HEK293 (cell line): Measurements from ENCODE around the gene MCAM.

Experiments used
- FEZF1 ChIP-seq: fragments of 450-650 bp; formaldehyde crosslinking; IDR thresholded peaks from 2 replicates; pipeline ENCODE4 v1.5.1; 2016; ENCODE audit warnings: missing biosample characterization, missing genetic modification characterization
- GLI4 ChIP-seq: fragments of 450-650 bp; formaldehyde crosslinking; IDR thresholded peaks from 2 replicates; pipeline ENCODE4 v1.5.1; 2016; ENCODE audit warnings: missing biosample characterization, missing genetic modification characterization
- GLIS2 ChIP-seq: fragments of 450-650 bp; formaldehyde crosslinking; IDR thresholded peaks from 2 replicates; pipeline ENCODE4 v1.5.1; 2016; ENCODE audit warnings: missing biosample characterization, missing genetic modification characterization
- KLF16 ChIP-seq: fragments of 450-650 bp; formaldehyde crosslinking; IDR thresholded peaks from 2 replicates; pipeline ENCODE4 v1.5.1; 2017; ENCODE audit warnings: missing biosample characterization, missing genetic modification characterization
- KLF9 ChIP-seq: fragments of 450-650 bp; formaldehyde crosslinking; IDR thresholded peaks from 2 replicates; pipeline ENCODE4 v1.5.1; 2016; ENCODE audit warnings: missing biosample characterization, missing genetic modification characterization, low read depth
- SALL2 ChIP-seq: fragments of 450-650 bp; formaldehyde crosslinking; IDR thresholded peaks from 2 replicates; pipeline ENCODE4 v1.5.0; 2017; ENCODE audit warnings: missing biosample characterization, mild to moderate bottlenecking, missing genetic modification characterization, borderline replicate concordance
- SCRT1 ChIP-seq: fragments of 450-650 bp; formaldehyde crosslinking; IDR thresholded peaks from 2 replicates; pipeline ENCODE4 v1.5.1; 2016; ENCODE audit warnings: missing biosample characterization, missing genetic modification characterization, borderline replicate concordance
- SP7 ChIP-seq: fragments of 450-650 bp; formaldehyde crosslinking; IDR thresholded peaks from 2 replicates; pipeline ENCODE4 v1.5.1; 2016; ENCODE audit warnings: missing biosample characterization, missing genetic modification characterization
- TCF7L2 ChIP-seq: IDR thresholded peaks from 2 replicates; pipeline ENCODE4 v1.6.1; 2011; ENCODE audit warnings: low read depth, mild to moderate bottlenecking, inconsistent platforms, low read length, moderate library complexity, borderline replicate concordance
- ZEB2 ChIP-seq: fragments of 450-650 bp; formaldehyde crosslinking; IDR thresholded peaks from 2 replicates; pipeline ENCODE4 v1.5.1; 2016; ENCODE audit warnings: missing biosample characterization, missing genetic modification characterization
- ZFP69B ChIP-seq: fragments of 450-650 bp; formaldehyde crosslinking; IDR thresholded peaks from 2 replicates; pipeline ENCODE4 v1.5.1; 2016; ENCODE audit warnings: missing biosample characterization, missing genetic modification characterization
- ZNF138 ChIP-seq: fragments of 450-650 bp; formaldehyde crosslinking; IDR thresholded peaks from 2 replicates; pipeline ENCODE4 v1.5.1; 2016; ENCODE audit warnings: missing biosample characterization, missing genetic modification characterization, borderline replicate concordance
- ZNF211 ChIP-seq: fragments of 450-650 bp; formaldehyde crosslinking; IDR thresholded peaks from 2 replicates; pipeline ENCODE4 v1.5.1; 2016; ENCODE audit warnings: low read depth, missing biosample characterization, missing genetic modification characterization
- ZNF239 ChIP-seq: fragments of 450-650 bp; formaldehyde crosslinking; IDR thresholded peaks from 2 replicates; pipeline ENCODE4 v1.5.1; 2016; ENCODE audit warnings: missing biosample characterization, missing genetic modification characterization
- ZNF274 ChIP-seq, 2 experiments: fragments of 200-500 bp in 1 of 2; fragments of 450-650 bp in 1 of 2; sonication (Bioruptor generic) in 1 of 2; formaldehyde crosslinking in 1 of 2; IDR thresholded peaks; 2 replicates each; pipeline versions ENCODE4 v1.5.1 to v1.6.1; 2014 to 2016; ENCODE audit warnings: borderline replicate concordance in 1 of 2, inconsistent platforms in 1 of 2, low read length in 1 of 2, missing biosample characterization in 1 of 2, missing genetic modification characterization in 1 of 2
- ZNF302 ChIP-seq: fragments of 450-650 bp; formaldehyde crosslinking; IDR thresholded peaks from 2 replicates; pipeline ENCODE4 v1.5.1; 2016; ENCODE audit warnings: missing biosample characterization, missing genetic modification characterization, low read depth
- ZNF341 ChIP-seq: fragments of 450-650 bp; formaldehyde crosslinking; IDR thresholded peaks from 2 replicates; pipeline ENCODE4; 2016; ENCODE audit warnings: low read depth, missing biosample characterization, missing genetic modification characterization
- ZNF37A ChIP-seq: fragments of 450-650 bp; IDR thresholded peaks from 2 replicates; pipeline ENCODE4 v1.5.1; 2018; ENCODE audit warnings: missing biosample characterization, missing genetic modification characterization
- ZNF521 ChIP-seq: fragments of 450-650 bp; formaldehyde crosslinking; IDR thresholded peaks from 2 replicates; pipeline ENCODE4 v1.5.1; 2017; ENCODE audit warnings: missing biosample characterization, mild to moderate bottlenecking, missing genetic modification characterization
- ZNF530 ChIP-seq: fragments of 450-650 bp; formaldehyde crosslinking; IDR thresholded peaks from 2 replicates; pipeline ENCODE4 v1.5.1; 2016; ENCODE audit warnings: low read depth, missing biosample characterization, missing genetic modification characterization
- ZNF544 ChIP-seq: fragments of 450-650 bp; formaldehyde crosslinking; IDR thresholded peaks from 2 replicates; pipeline ENCODE4 v1.5.0; 2017; ENCODE audit warnings: missing biosample characterization, missing genetic modification characterization
- ZNF571 ChIP-seq: fragments of 450-650 bp; formaldehyde crosslinking; IDR thresholded peaks from 2 replicates; pipeline ENCODE4 v1.5.0; 2017; ENCODE audit warnings: missing biosample characterization, missing genetic modification characterization
- ZNF626 ChIP-seq: fragments of 450-650 bp; sonication (Bioruptor Pico); formaldehyde crosslinking; IDR thresholded peaks from 2 replicates; pipeline ENCODE4 v1.5.1; 2018; ENCODE audit warnings: missing biosample characterization, missing genetic modification characterization, inconsistent platforms
- ZNF654 ChIP-seq: fragments of 450-650 bp; formaldehyde crosslinking; IDR thresholded peaks from 2 replicates; pipeline ENCODE4 v1.5.1; 2016; ENCODE audit warnings: low read depth, missing biosample characterization, missing genetic modification characterization
- ZNF664 ChIP-seq: fragments of 450-650 bp; formaldehyde crosslinking; IDR thresholded peaks from 2 replicates; pipeline ENCODE4 v1.5.1; 2016; ENCODE audit warnings: missing biosample characterization, missing genetic modification characterization
- ZNF747 ChIP-seq: fragments of 450-650 bp; formaldehyde crosslinking; IDR thresholded peaks from 2 replicates; pipeline ENCODE4 v1.5.1; 2016; ENCODE audit warnings: missing biosample characterization, missing genetic modification characterization
- ZSCAN30 ChIP-seq: fragments of 450-650 bp; IDR thresholded peaks from 2 replicates; pipeline ENCODE4 v1.5.1; 2018; ENCODE audit warnings: missing biosample characterization, mild to moderate bottlenecking, missing genetic modification characterization, moderate library complexity
- TF ChIP-seq, protein P1 (sequence below): fragments of 450-650 bp; formaldehyde crosslinking; conservative IDR thresholded peaks from 2 replicates; pipeline ENCODE4 v1.5.1; 2016; ENCODE audit warnings: low read depth, missing biosample characterization, missing genetic modification characterization
- TF ChIP-seq, protein P2 (sequence below): fragments of 450-650 bp; IDR thresholded peaks from 2 replicates; pipeline ENCODE4 v1.5.1; 2018; ENCODE audit warnings: missing biosample characterization, mild to moderate bottlenecking, missing genetic modification characterization
- TF ChIP-seq, protein P3 (sequence below): fragments of 450-650 bp; formaldehyde crosslinking; IDR thresholded peaks from 2 replicates; pipeline ENCODE4 v1.5.1; 2016; ENCODE audit warnings: missing biosample characterization, missing genetic modification characterization
- TF ChIP-seq, protein P4 (sequence below): IDR thresholded peaks from 2 replicates; pipeline ENCODE4 v1.6.1; 2011; ENCODE audit warnings: mild to moderate bottlenecking, low read depth, low read length, borderline replicate concordance

Gene MCAM

DNA sequence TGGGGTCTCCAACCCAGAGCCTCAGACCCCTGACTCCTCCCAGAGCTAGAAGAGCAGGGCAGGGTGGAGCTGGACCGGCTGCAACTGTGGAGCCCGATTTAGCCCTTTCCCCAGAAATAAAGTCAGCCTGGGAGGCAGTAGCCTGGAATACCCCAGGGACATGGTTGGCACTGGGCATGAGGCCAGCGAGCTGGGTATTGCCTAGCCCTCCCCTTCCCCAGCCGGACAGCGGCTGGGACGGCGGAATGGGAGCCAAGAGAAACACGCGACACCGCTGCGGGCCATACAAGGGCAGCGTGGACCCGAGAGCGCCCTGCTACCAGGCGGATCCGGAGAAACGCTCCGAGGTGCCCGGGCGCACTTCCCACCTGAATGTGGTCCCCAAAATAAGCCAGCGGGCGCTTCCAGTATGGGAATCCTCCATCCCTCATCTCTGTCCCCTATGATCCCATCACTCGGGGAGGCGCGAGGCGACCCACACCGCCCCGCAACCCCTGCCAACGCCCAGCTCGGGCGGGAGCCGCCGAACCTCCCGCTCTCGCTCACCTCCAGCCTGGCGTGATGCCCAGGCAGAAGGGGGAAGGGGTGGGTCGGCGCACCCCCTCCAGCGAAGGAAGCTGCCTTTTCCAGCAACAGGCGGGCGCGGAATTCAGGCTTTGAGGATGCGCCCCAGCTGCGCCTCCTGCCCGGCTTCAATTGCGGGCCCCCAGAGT is 758 bp downstream of the MCAM start (continued):
- TF ChIP-seq, protein P1, sequence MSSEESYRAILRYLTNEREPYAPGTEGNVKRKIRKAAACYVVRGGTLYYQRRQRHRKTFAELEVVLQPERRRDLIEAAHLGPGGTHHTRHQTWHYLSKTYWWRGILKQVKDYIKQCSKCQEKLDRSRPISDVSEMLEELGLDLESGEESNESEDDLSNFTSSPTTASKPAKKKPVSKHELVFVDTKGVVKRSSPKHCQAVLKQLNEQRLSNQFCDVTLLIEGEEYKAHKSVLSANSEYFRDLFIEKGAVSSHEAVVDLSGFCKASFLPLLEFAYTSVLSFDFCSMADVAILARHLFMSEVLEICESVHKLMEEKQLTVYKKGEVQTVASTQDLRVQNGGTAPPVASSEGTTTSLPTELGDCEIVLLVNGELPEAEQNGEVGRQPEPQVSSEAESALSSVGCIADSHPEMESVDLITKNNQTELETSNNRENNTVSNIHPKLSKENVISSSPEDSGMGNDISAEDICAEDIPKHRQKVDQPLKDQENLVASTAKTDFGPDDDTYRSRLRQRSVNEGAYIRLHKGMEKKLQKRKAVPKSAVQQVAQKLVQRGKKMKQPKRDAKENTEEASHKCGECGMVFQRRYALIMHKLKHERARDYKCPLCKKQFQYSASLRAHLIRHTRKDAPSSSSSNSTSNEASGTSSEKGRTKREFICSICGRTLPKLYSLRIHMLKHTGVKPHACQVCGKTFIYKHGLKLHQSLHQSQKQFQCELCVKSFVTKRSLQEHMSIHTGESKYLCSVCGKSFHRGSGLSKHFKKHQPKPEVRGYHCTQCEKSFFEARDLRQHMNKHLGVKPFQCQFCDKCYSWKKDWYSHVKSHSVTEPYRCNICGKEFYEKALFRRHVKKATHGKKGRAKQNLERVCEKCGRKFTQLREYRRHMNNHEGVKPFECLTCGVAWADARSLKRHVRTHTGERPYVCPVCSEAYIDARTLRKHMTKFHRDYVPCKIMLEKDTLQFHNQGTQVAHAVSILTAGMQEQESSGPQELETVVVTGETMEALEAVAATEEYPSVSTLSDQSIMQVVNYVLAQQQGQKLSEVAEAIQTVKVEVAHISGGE, result peak; percentile 61
- TF ChIP-seq TCF7L2 (no peak), SALL2 (tag by site-specific recombination) (no peak), ZNF530 (tag by site-specific recombination) (no peak), ZNF571 (tag by site-specific recombination) (no peak), ZNF302 (tag by site-specific recombination) (no peak), KLF9 (peak; percentile 66), SCRT1 (tag by site-specific recombination) (peak; percentile 66), ZNF654 (tag by site-specific recombination) (no peak), ZNF211 (tag by site-specific recombination) (no peak), GLI4 (tag by site-specific recombination) (no peak), ZFP69B (no peak), GLIS2 (peak; percentile 62; the same call in 1 of the 2 replicates), ZSCAN30 (tag by site-specific recombination) (0 out of 2 replicates have a peak, but pooled peaks have one; percentile 12), ZNF544 (no peak), FEZF1 (peak; percentile 84), ZEB2 (tag by site-specific recombination) (no peak; the same call in 1 of the 2 replicates), ZNF341 (peak; percentile 25; the same call in 1 of the 2 replicates), KLF16 (tag by site-specific recombination) (peak; percentile 69), ZNF747 (tag by site-specific recombination) (no peak), ZNF626 (tag by site-specific recombination) (no peak), ZNF37A (tag by site-specific recombination) (no peak), ZNF239 (tag by site-specific recombination) (no peak), ZNF664 (tag by site-specific recombination) (no peak), SP7 (tag by site-specific recombination) (0 out of 2 replicates have a peak, but pooled peaks have one; percentile 38), ZNF138 (tag by site-specific recombination) (no peak), ZNF274 (IDR thresholded peaks at IDR 0.05; ENCODE audit: low read length) (no peak), ZNF274 (tag by site-specific recombination; IDR thresholded peaks at IDR 0.05; ENCODE audit: borderline replicate concordance) (no peak), ZNF521 (tag by site-specific recombination) (no peak)
- TF ChIP-seq, protein P2, sequence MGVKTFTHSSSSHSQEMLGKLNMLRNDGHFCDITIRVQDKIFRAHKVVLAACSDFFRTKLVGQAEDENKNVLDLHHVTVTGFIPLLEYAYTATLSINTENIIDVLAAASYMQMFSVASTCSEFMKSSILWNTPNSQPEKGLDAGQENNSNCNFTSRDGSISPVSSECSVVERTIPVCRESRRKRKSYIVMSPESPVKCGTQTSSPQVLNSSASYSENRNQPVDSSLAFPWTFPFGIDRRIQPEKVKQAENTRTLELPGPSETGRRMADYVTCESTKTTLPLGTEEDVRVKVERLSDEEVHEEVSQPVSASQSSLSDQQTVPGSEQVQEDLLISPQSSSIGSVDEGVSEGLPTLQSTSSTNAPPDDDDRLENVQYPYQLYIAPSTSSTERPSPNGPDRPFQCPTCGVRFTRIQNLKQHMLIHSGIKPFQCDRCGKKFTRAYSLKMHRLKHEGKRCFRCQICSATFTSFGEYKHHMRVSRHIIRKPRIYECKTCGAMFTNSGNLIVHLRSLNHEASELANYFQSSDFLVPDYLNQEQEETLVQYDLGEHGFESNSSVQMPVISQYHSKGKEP (tag by site-specific recombination), result no peak
- TF ChIP-seq, protein P3, sequence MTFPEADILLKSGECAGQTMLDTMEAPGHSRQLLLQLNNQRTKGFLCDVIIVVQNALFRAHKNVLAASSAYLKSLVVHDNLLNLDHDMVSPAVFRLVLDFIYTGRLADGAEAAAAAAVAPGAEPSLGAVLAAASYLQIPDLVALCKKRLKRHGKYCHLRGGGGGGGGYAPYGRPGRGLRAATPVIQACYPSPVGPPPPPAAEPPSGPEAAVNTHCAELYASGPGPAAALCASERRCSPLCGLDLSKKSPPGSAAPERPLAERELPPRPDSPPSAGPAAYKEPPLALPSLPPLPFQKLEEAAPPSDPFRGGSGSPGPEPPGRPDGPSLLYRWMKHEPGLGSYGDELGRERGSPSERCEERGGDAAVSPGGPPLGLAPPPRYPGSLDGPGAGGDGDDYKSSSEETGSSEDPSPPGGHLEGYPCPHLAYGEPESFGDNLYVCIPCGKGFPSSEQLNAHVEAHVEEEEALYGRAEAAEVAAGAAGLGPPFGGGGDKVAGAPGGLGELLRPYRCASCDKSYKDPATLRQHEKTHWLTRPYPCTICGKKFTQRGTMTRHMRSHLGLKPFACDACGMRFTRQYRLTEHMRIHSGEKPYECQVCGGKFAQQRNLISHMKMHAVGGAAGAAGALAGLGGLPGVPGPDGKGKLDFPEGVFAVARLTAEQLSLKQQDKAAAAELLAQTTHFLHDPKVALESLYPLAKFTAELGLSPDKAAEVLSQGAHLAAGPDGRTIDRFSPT (tag by site-specific recombination), result 0 out of 2 replicates have a peak, but pooled peaks have one; percentile 18
- TF ChIP-seq, protein P4, sequence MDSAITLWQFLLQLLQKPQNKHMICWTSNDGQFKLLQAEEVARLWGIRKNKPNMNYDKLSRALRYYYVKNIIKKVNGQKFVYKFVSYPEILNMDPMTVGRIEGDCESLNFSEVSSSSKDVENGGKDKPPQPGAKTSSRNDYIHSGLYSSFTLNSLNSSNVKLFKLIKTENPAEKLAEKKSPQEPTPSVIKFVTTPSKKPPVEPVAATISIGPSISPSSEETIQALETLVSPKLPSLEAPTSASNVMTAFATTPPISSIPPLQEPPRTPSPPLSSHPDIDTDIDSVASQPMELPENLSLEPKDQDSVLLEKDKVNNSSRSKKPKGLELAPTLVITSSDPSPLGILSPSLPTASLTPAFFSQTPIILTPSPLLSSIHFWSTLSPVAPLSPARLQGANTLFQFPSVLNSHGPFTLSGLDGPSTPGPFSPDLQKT, result no peak
